NCI-H748 (cell line): Measurements from ENCODE around the gene CCDC78.

Experiments
- DNase-seq: peaks from one replicate; lab custom pipeline; 2025; ENCODE audit not compliant: unreplicated experiment; lab: John Stamatoyannopoulos, UW

Gene CCDC78

GRCh38 chr16:711548-712320 lies 14.5 kb downstream of the CCDC78 start:
- peak; percentile 62 for DNase-seq

DNA sequence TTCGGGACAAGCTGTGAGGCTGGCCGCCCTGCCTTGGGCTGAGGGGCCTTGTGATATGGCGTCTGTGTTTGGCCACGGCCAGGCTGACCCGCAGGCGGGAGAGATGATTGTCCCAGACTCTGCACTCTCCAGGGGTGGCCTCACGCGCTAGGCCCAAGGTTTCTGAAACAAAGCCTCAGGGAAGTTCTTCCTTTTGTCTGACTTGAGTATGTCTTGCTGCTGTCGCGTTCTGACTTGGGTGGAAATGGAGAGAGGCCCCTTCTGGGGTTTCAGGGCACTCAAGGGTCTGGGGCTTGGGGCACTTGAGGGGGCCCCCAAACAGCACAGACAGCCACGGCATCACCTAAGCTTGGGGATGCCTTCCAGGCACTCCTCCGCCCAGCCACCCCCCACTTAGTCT lies 15.2 kb downstream of the CCDC78 start:
- DNase-seq = no peak

DNA sequence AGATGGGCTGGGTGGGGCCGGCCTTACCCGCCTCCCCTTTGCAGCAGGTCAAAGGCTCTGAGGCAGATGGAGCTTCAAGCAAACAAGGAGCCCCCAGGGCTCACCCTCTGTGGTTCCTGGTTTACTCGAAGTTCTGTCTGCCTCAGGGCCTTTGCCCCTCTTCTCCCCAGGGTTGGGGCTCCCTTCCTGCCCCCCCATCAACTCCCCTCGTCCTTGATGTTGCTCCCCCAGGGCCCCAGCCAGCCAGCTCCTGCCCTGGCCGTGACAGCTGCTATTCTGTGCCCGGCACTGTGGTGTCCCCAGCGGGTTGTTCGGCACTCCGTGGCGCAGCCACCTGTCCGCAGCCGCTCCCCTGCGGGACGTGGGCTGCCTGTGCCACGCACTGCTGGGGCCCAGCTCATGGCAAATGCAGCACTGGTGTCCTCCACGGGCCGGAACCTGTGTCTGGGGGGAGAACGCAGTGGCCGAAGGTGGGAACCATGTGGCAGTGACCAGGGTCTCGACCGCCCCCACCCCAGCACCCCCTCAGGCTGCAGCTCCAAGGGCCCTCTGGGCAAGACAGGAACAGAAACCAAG lies 15.7 kb downstream of the CCDC78 start:
- DNase-seq = no peak

DNA sequence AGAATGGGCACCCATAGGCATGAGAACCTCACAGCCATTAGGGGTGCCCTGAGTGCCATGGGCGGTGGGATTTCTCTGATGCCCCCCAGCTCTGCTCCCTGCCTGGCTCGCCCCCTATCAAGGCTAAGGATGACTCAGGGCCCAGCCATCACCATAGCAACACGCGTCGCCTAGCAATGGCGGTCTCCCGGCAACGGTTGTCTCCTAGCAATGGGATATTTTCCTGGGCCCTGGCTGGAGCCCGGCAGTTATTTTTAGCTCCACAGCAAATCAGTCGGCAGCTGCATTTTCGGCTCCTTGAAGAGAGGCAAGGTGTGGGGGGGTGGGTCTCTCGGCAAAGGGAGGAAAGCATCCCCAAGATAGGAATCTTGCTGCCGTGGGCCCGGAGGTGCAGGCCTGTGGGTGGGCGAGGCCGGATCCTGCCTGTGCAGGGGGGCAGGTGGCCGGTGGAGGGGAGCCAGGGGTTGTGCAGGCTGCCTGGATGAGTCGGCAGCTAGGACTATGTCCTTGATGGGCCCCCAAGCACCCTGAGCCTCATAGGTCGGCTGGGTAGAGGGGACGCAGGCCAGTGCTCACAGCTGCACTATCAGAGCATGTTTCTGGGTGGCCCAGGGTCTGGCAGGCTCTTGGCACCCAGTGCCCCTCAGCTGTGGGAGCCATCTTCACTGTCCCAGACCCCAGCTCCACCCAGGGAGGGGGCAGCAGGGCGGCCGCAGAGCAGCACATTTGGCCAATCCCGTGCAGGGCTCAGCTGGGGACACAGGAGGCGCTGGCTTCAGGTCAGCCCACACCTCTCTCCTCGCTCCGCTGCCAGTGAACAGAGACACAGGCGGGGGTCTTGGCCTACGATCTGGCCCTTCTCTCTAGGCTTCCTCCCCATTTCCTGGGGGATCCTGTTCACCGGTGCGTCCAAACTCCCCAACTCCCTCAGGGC lies 16.4 kb downstream of the CCDC78 start:
- DNase-seq = peak; percentile 92

GRCh38 chr16:708959-709358 lies 17.3 kb downstream of the CCDC78 start:
- no peak for DNase-seq

GRCh38 chr16:708019-708418 lies 18.2 kb downstream of the CCDC78 start:
- no peak for DNase-seq

GRCh38 chr16:707062-707538 lies 19.1 kb downstream of the CCDC78 start:
- DNase-seq = no peak

DNA sequence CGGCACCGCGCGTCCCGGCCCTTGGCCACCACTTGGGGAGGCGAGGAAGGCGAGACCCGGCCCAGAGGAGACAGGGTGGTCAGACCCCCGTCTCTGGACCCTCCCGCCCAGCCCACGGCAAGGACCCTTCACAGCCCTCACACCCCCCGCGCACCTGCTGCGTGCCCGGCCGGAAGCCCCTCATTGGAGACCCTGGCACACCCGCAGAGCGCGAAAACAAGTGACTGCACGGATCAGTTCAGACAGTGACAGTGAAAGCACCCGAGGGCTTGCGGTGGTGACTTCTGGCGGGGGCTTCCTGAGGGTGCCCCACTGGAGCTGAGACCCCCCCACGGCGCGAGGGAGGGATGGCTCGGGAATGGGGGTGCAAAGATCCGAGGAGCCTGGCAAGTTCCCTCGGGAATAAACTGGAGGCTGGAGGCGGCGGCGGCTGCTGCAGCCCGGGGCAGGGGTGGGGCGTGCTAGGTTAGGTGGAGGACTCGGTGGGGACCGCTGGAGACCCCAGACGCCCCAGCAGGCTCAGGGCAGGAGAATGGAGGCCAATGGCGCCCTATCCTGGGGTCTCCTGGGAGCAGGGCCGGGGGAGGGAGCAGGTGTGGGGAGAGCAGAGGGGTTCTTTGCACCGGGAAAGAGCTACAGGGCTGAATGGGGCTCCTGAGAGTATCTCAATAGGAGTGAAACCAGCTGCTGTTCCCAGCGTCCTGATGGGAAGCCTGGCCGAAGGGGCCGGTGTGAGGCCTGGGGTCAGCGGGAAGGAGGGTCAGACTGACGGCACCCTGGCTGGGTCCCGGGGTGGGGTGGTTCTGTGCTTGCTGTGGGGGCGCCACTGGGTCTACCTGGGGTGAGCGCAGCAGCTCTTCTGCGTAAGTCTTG lies 19.8 kb downstream of the CCDC78 start:
- DNase-seq = peak; percentile 41

DNA sequence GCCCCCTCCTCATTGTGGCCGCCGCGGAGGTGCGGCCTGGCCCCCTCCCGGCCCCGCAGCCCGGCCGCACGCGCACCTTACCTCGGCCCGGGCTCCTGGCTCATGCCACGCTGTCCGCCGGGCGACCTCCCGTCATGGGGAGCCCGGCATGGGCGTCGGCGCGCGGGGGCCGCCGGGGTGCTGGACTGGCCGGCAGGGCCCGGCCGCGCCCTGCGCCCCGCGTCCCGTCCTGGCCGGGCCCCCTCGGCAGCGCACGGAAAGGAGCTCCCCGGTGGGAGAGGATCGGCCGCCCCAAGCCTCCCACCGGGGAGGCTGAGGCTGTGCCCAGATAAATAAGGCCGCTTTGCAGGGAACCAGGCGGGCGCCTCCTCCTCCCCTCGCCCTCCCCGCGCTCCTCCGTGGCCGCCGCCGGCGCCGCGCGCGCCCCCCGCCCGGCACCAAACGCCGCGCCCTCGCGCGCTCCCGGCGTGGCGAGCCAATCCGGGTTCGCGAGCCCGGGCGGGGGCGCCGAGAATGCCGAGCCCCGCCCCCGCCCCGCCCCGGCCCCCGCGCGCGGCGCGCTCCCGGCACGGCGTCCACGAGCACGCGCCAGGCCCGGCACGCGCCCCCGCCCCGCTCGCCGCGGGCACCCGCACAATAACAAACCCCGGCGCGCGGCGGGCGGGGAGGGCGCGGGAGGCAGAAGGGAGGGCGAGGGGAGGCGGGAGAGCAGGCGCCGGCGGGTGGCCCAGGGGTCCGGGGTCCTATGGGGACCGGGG lies 20.6 kb downstream of the CCDC78 start, which contains the start of gene FBXL16:
Gene FBXL16 (minus strand): TSS at position 371 of the 758 bp plus-strand sequence. CDS start 8,396 bp downstream, outside the sequence.
- DNase-seq = peak; percentile 83

DNA sequence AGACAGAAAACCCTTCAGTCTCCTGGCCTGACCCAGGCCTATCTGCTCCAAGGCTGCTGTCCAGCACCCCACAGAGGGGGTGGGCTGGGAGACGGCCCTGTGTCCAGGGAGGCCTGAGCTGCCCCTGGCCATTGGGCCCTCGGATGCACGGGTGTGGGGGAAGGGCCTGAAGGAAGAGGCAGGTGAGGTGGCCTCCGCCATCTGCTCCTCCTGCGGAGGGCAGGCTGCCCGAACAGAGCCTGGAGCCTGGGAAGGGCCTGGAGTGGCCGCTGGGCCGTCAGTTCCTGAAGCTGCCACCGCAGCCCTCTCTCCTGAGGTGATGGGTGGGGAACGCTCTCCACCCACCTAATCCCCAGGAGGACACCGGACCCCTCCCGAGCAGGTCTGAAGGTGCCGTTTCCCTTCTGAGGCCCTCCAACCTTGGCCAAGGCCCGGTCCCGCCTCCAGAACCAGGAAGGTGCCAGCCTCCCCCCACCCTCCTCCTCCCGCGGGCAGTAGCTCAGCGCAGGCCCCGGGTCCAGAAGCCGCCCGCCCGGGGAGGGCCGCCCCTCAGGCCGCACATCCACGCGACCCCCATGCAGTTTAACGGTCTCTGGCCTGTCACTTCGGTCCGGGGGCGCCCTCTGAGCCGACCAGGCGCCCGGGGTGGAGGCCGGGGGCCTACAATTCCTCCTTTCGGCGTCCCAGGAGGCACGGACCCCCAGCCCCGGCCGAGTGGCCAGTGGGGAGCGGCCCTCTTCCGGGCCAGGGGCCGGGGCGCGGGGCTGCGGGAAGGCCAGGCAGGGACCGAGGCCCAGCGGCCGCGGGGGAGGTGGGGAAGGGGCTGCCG lies 21.5 kb downstream of the CCDC78 start:
- DNase-seq = peak; percentile 11

- DNase-seq = no peak
Measured at GRCh38 chr16:704047-704446, 22.2 kb downstream of the CCDC78 start.

GRCh38 chr16:703406-703805 lies 22.8 kb downstream of the CCDC78 start:
- DNase-seq = no peak

GRCh38 chr16:702341-702740 lies 23.9 kb downstream of the CCDC78 start:
- DNase-seq = no peak

- no peak for DNase-seq
Measured at GRCh38 chr16:700684-701584, 25.3 kb downstream of the CCDC78 start.

GRCh38 chr16:698911-699671 lies 27.2 kb downstream of the CCDC78 start:
- no peak for DNase-seq

- DNase-seq = peak; percentile 96
Measured at GRCh38 chr16:695355-696089, 30.7 kb downstream of the CCDC78 start.
